Activated CD4-positive, alpha-beta T cell treated with anti-CD3 and anti-CD28 coated beads for 48 hours (primary cell): ENCODE data around the gene C10orf120.

Experiments
- DNase-seq: peaks from one replicate; pipeline ENCODE4 v3.0.0-alpha.2; 2020

The C10orf120 gene

DNA sequence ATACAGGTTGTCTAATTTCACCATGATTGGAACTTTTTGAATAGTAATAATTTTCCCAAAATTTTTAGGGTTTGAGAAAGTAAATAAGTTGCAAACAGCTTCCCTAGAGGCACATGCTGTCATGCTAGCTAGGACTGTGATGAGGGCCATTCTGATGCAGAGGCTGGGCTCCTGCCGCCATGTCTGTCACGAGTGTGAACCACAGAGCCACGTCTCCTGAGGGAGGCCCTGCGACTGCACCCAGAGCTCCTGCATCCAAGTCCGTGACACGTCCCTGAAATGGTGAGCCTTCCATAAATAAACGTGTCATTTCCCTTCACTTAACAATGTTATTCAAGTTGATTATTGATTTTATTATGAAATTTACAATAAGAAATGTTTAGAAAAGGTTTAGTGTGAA, 40.0 kb downstream of the C10orf120 start:
- DNase-seq = no peak

GRCh38 chr10:122659126-122659525, 40.5 kb downstream of the C10orf120 start:
- DNase-seq = no peak

DNA sequence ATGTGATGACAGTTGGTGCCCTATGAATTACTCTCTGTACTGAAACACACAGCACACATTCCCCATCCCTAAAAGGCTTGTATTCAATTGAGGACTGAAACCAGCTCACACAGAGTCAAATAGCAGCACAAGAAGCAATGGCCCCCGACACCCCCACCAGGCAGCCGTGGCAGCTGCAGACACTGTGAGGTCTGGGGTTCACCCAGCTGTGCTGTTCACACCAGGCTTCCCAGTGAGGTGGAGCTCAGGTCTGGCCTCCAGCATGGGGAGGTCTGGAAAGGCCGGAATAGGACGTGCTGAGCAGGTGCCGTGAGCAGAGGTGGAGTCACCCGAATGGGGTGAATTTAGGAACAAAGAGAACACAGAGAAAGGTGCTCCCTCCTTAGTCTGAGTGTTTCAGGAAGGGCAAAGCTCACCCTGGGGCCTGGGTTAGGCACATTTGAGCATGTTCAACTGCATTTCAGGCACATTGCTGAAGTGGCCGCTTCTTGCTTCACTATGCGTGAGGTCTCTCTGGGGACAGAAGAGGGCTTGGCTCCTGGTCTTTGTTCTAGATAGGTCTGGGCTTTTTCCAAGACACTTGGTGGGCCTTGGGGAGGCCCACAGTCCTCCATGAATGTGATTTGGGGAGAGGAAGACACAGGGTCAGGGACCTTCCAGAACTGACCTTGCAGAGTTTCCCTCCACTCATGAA, 41.1 kb downstream of the C10orf120 start:
- no peak for DNase-seq

DNA sequence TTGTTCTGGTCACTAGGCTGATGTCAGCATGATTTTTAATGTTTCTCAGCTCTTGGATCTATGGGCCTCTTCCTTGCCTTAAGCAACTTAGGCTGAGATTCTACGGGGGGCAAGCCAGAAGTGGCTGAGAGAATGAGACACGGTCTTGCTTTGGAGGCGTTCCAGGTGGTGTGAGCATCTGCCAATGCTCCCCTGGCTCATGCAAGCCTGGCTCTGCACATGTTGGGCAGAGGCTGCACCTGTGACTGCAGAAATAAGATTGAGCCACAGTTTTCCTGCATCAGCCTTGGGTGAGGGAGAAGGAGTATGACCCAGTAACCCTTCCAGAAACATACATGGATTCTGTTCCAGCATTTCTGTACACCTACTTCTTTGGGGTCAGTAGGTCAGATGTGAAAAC, 41.9 kb downstream of the C10orf120 start:
- no peak for DNase-seq

GRCh38 chr10:122657255-122657654, 42.4 kb downstream of the C10orf120 start:
- DNase-seq = no peak

DNA sequence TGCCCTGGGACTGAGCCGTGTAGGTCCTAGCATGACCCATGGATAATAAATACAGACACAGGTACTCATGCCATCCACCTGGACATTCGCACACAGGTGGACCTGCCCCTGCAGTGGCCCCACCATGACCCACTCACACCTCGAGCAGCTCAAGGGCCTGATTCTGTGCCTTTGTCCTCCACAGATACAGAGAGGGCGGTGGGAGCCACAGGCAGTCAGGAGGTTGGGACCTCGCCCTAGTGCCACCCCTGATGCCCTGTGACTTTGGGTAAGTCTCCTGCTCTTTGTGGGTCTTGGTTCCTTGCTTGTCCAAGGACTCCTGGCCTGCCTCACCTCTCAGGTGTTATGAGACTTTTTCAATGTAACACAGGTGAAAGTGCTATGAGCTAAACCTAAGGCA, 42.9 kb downstream of the C10orf120 start:
- DNase-seq = no peak

DNA sequence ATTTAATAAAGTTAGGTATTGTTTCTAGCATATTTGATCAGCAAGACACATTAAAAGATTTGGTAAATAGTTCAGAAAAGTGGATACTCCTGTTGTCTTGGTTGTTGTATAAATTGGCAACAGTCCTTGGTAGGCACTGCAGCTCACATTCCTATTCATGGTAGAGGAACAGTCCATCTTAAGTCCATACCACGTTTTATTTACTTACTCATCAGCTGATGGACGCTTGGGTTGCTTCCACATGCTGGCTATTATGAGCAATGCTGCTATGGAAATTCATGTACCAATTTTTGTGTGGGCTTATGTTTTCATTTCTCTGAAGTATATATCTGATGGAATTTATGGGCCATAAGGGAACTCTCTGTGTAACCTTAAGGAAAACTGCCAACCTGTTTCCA, 43.3 kb downstream of the C10orf120 start:
- no peak for DNase-seq

- no peak for DNase-seq
Measured at GRCh38 chr10:122655524-122656307, 43.9 kb downstream of the C10orf120 start.

DNA sequence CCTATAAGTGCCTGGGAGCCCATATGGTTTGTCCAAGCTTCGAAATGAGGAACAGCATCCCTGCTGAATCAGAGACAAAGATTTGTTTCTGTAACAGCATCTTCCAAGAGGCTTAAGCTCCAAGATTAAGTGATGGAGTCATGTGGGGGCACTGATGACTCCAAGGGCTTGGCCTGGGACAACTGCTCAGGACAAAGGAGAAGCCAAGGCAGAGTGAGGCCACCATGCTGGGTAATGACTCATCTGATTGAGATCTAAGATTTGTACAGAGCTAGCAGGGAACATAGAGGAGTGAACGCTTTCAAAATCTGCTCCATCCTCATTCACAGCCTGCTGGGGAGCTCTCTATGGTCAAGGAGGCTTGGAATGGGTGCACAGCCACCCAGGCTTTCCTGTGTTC, 49.3 kb downstream of the C10orf120 start:
- no peak for DNase-seq

DNA sequence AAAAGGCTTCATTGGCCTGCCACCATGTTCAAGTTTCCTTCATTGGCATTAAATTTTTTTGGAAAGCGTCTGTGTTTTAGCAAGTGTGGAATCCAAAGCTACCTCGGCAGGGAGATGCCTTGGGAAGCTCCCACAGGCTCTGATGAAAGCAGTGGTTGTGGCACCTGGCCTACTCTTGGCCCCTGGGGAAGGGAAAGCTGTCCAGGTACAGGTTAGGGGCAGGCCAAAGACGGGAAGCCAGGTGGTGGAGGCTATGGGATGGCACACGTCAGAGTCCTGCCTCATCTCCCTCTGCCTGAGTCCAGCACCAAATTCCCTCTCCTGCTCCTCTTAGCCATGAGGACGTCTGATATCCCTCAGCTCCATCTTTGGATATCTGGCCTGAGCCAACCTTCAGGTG, 49.7 kb downstream of the C10orf120 start:
- no peak for DNase-seq

DNA sequence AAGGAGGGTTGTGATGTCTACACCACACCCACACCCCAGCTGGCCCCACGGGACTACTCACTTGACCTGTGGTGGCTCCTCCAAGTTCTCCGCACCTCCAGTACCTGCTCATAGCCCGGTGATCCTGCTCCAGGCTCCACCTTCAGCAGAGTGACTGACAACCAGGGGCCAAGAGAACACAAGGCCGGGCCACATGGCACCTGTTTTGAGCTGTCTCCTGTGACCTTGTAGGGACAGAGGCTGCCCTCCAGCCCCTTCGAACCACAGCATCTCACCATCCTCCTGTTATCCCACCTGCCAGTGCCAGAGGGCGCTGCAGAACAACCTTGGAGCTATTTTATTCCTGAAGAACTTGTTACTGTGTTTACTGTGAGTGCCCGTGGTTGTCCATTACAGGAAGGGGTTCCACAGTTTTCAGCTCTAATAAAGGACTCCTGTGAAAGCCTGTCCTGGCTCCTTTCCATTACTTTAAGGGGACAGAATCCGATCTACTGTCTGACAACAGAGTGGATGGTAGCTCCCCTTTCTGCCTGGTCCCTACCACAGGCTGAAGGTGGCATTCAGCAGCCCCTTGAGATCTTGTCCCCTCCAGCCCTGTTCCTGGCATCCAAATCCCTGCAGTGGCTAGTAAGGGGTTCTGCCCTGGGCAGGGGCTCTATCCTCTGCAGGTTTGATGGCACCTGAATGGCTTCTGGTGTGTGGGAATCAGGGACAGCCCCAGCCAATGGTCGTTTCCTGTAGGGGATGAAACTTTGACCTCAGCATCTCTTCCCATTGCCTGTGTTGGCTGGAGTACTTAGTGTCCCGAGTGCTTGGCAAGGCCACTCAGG, 50.8 kb downstream of the C10orf120 start:
- DNase-seq = peak; percentile 56
